ENCODE data around the gene RGSL1. TPM values are rescaled to one million over a fixed set of nuclear protein-coding genes. Genes with fewer than 3 reads are reported as not detected.

Gene RGSL1
- total and polyA plus RNA-seq, 9 of the 15 experiments (the other 6 are each of a cell fraction or from before 2014, with no cell fraction given): 0.03 TPM; not detected in 8

GRCh38 chr1:182595641-182596240 is 145.8 kb downstream of the RGSL1 start (continued):
- TF ChIP-seq, protein P1, sequence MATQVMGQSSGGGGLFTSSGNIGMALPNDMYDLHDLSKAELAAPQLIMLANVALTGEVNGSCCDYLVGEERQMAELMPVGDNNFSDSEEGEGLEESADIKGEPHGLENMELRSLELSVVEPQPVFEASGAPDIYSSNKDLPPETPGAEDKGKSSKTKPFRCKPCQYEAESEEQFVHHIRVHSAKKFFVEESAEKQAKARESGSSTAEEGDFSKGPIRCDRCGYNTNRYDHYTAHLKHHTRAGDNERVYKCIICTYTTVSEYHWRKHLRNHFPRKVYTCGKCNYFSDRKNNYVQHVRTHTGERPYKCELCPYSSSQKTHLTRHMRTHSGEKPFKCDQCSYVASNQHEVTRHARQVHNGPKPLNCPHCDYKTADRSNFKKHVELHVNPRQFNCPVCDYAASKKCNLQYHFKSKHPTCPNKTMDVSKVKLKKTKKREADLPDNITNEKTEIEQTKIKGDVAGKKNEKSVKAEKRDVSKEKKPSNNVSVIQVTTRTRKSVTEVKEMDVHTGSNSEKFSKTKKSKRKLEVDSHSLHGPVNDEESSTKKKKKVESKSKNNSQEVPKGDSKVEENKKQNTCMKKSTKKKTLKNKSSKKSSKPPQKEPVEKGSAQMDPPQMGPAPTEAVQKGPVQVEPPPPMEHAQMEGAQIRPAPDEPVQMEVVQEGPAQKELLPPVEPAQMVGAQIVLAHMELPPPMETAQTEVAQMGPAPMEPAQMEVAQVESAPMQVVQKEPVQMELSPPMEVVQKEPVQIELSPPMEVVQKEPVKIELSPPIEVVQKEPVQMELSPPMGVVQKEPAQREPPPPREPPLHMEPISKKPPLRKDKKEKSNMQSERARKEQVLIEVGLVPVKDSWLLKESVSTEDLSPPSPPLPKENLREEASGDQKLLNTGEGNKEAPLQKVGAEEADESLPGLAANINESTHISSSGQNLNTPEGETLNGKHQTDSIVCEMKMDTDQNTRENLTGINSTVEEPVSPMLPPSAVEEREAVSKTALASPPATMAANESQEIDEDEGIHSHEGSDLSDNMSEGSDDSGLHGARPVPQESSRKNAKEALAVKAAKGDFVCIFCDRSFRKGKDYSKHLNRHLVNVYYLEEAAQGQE (IDR thresholded peaks at IDR 0.05; ENCODE audit: borderline replicate concordance): peak; percentile 54; the same call in 1 of the 2 replicates
- TF ChIP-seq, protein P1 (CRISPR knock-in tag; IDR thresholded peaks at IDR 0.05; ENCODE audit: low read depth): no peak
- TF ChIP-seq NFATC3 (IDR thresholded peaks at IDR 0.05) (no peak; the same call in 1 of the 2 replicates), GABPB2 (CRISPR knock-in tag; conservative IDR thresholded peaks at IDR 0.05) (no peak), JUND (IDR thresholded peaks at IDR 0.05; ENCODE audit: borderline replicate concordance, low read depth, low read length) (0 out of 2 replicates have a peak, but pooled peaks have one; percentile 8), JUND (tag; IDR thresholded peaks at IDR 0.05; ENCODE audit: borderline replicate concordance, low read depth, low read length) (no peak), RAD51 (IDR thresholded peaks at IDR 0.05; ENCODE audit: borderline replicate concordance, low read depth) (no peak), PRPF4 (IDR thresholded peaks at IDR 0.05; ENCODE audit: insufficient read depth, low read depth, low read length, poor library complexity, severe bottlenecking) (no peak), GABPB1 (CRISPR knock-in tag; IDR thresholded peaks at IDR 0.05) (no peak), RAD21 (CRISPR knock-in tag; conservative IDR thresholded peaks at IDR 0.05 in 1 of 2, IDR thresholded peaks at IDR 0.05 in 1 of 2) (peak; percentile 81), CXXC5 (CRISPR knock-in tag; IDR thresholded peaks at IDR 0.05) (no peak), POLR3A (IDR thresholded peaks at IDR 0.05; ENCODE audit: borderline replicate concordance, extremely low read depth, insufficient read depth, insufficient read length) (no peak), TGIF2 (CRISPR knock-in tag; IDR thresholded peaks at IDR 0.05) (no peak), FOXM1 (IDR thresholded peaks at IDR 0.05; ENCODE audit: low read depth) (no peak), FOXM1 (CRISPR knock-in tag; IDR thresholded peaks at IDR 0.05; ENCODE audit: low read depth) (no peak), TBL1XR1 (IDR thresholded peaks at IDR 0.05; ENCODE audit: low read length in 2 of 2) (0 out of 4 replicates have a peak, but pooled peaks of 1 of the 2 experiments have one; percentile 20)
- TF ChIP-seq, protein P2, sequence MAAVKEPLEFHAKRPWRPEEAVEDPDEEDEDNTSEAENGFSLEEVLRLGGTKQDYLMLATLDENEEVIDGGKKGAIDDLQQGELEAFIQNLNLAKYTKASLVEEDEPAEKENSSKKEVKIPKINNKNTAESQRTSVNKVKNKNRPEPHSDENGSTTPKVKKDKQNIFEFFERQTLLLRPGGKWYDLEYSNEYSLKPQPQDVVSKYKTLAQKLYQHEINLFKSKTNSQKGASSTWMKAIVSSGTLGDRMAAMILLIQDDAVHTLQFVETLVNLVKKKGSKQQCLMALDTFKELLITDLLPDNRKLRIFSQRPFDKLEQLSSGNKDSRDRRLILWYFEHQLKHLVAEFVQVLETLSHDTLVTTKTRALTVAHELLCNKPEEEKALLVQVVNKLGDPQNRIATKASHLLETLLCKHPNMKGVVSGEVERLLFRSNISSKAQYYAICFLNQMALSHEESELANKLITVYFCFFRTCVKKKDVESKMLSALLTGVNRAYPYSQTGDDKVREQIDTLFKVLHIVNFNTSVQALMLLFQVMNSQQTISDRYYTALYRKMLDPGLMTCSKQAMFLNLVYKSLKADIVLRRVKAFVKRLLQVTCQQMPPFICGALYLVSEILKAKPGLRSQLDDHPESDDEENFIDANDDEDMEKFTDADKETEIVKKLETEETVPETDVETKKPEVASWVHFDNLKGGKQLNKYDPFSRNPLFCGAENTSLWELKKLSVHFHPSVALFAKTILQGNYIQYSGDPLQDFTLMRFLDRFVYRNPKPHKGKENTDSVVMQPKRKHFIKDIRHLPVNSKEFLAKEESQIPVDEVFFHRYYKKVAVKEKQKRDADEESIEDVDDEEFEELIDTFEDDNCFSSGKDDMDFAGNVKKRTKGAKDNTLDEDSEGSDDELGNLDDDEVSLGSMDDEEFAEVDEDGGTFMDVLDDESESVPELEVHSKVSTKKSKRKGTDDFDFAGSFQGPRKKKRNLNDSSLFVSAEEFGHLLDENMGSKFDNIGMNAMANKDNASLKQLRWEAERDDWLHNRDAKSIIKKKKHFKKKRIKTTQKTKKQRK (IDR thresholded peaks at IDR 0.05; ENCODE audit: borderline replicate concordance, low read depth, low read length): no peak
